Glutamatergic neuron (in vitro differentiated cells): ENCODE measurements around the gene RELA. TPM values are rescaled to one million over a fixed set of nuclear protein-coding genes. Genes with fewer than 3 reads are reported as not detected.

Source experiments
- DNase-seq: peaks from one replicate; pipeline ENCODE4 v3.0.0; 2022
- H3K27ac Mint-ChIP-seq: one replicate; pipeline ENCODE4 v1.8.0; 2020; ENCODE audit warnings: mild to moderate bottlenecking, mixed read lengths, inconsistent platforms; ENCODE audit not compliant: unreplicated experiment
- H3K27me3 Mint-ChIP-seq: one replicate; pipeline ENCODE4 v1.8.0; 2020; ENCODE audit warnings: mild to moderate bottlenecking, moderate library complexity, mixed read lengths, inconsistent platforms; ENCODE audit not compliant: unreplicated experiment
- H3K36me3 Mint-ChIP-seq: one replicate; pipeline ENCODE4 v1.8.0; 2020; ENCODE audit warnings: mild to moderate bottlenecking, mixed read lengths, inconsistent platforms; ENCODE audit not compliant: unreplicated experiment
- H3K4me1 Mint-ChIP-seq: one replicate; pipeline ENCODE4 v1.8.0; 2020; ENCODE audit warnings: mild to moderate bottlenecking, low read depth, mixed read lengths, inconsistent platforms; ENCODE audit not compliant: unreplicated experiment
- H3K4me3 Mint-ChIP-seq: one replicate; pipeline ENCODE4 v1.8.0; 2020; ENCODE audit warnings: mild to moderate bottlenecking, mixed read lengths, inconsistent platforms; ENCODE audit not compliant: unreplicated experiment
- H3K9me3 Mint-ChIP-seq: one replicate; pipeline ENCODE4 v1.8.0; 2020; ENCODE audit warnings: mild to moderate bottlenecking, moderate library complexity, mixed read lengths, inconsistent platforms; ENCODE audit not compliant: unreplicated experiment
- total RNA-seq: library from RNA; stranded (reverse); fragmentation: NEBNext Ultra II Directional; extraction: Animal tissue kit (Norgen Biotek cat#: 25700); gene quantifications from one replicate; pipeline ENCODE4 v1.2.1, GENCODE V29; 2021; ENCODE audit not compliant: unreplicated experiment
- TF ChIP-seq, protein P1 (sequence below): fragments of 200-600 bp; sonication (generic); IDR thresholded peaks from one replicate; pipeline ENCODE4 v1.5.0; 2021; ENCODE audit not compliant: partially characterized antibody, unreplicated experiment

Gene RELA
- total RNA-seq, 1 donor from 2014 or later: 61.2 TPM

DNA sequence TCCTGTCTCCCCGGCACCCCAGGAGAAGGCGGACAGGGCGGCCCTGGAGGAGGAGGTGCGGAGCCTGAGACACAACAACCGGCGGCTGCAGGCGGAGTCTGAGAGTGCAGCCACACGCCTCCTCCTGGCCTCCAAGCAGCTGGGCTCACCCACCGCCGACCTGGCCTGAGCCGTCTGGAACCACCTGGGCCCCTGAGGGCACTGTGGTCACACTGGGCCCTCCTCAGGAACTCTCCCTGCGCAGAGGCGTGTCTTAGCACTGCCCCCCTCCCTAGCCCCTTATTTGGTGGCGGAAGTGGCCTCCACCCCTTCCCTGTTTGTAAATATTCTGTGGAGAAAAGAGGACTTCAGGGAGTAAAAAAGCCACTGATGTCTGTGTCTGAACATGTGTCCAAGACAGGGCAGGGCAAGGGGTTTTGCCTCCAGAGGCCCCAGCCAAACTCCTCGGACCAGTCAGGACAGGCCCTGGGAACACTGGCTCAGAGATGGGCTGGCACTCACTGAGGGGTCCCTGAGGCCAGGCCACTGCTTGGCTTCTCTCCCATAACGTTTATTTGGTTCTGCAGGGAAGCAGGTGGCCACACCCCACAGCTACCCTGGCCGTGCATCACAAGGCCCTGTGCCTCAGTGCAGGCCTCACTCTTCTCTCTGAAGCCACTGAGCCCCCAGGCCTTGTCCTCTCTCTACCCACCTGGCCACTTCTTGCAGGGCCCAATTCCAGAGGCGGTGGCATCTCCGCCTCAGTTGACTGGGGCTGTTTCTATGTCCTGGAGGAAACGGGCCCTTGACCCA is 12.0 kb downstream of the RELA start:
- Mint-ChIP-seq H3K4me1 (peaks cover 12% of the 10 kb centered on the region), H3K9me3 (peaks cover 17% of the 10 kb centered on the region), H3K27me3 (peaks cover 17% of the 10 kb centered on the region), H3K36me3 (no peaks in the 10 kb centered on the region), H3K27ac (no peak overlapping the region), H3K4me3 (no peak overlapping the region)
- TF ChIP-seq, protein P1, sequence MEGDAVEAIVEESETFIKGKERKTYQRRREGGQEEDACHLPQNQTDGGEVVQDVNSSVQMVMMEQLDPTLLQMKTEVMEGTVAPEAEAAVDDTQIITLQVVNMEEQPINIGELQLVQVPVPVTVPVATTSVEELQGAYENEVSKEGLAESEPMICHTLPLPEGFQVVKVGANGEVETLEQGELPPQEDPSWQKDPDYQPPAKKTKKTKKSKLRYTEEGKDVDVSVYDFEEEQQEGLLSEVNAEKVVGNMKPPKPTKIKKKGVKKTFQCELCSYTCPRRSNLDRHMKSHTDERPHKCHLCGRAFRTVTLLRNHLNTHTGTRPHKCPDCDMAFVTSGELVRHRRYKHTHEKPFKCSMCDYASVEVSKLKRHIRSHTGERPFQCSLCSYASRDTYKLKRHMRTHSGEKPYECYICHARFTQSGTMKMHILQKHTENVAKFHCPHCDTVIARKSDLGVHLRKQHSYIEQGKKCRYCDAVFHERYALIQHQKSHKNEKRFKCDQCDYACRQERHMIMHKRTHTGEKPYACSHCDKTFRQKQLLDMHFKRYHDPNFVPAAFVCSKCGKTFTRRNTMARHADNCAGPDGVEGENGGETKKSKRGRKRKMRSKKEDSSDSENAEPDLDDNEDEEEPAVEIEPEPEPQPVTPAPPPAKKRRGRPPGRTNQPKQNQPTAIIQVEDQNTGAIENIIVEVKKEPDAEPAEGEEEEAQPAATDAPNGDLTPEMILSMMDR: no peak
- DNase-seq: peak; percentile 61

DNA sequence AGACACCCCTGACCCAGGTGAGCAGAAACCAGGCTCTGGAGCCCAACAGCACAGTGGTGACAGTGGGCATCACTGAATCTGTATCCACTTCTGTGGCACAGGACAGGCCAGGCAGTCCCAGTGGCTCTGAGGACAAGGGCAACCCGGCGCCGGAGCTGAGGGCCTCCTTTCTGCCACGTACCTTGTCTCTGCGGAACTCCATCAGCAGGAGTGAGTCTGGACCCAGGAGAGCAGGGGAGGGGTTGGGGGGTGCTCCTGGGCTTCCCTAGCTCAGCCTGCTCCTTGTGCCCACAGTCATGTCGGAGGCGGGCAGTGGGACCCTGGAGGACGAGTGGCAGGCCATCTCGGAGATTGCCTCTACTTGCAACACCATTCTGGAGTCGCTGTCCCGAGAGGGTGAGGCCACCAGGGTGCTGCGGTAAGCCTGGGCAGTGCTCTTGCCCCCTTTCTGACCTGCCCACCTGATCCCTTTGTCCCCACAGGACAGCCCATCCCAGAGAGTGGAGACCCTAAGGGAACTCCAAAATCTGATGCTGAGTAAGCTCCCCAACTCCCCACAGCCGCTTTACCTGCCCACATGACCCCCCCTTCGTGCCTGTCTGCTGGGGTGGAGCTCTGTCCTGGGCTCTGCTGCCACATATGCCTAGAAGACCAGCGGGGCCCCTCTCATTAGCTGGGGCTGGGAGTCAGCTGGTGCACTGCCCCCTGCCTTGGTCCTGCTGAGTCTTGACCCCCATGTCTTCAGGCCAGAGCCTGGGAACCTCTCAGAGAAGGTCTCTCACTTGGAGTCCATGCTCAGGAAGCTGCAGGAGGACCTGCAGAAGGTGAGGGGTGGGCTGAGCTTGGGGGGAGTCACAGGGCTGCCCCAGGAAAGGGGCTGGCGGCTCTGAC is 12.8 kb downstream of the RELA start:
- no peak overlapping the region for H3K4me3 Mint-ChIP-seq
- H3K9me3 Mint-ChIP-seq: peaks cover 17% of the 10 kb centered on the region
- TF ChIP-seq, protein P1: no peak
- DNase-seq: peak; percentile 17
- H3K27ac Mint-ChIP-seq: no peak overlapping the region
- H3K36me3 Mint-ChIP-seq: no peaks in the 10 kb centered on the region
- peaks cover 17% of the 10 kb centered on the region for H3K27me3 Mint-ChIP-seq
- peaks cover 12% of the 10 kb centered on the region for H3K4me1 Mint-ChIP-seq

DNA sequence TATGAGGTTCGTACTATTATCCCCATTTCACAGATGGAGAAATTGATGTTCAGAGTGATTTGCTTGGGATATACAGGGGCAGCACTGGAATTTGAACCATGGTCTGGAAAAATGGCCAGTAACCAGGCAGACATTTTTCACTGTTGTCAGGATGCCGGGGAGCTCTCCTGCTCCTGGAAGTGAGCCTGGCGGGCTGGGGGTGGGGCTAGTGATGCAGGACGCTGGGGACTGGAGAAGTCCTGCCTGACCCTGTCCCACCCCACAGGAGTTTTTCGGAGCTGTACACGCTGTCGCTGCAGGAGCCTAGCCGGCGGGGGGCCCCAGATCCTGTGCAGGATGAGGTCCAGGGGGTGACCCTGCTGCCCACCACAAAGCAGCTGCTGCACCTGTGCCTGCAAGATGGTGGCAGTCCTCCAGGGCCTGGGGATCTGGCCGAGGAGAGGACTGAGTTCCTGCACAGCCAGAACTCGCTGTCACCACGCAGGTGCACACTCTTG is 13.7 kb downstream of the RELA start:
- Mint-ChIP-seq H3K27ac (no peak overlapping the region), H3K36me3 (no peaks in the 10 kb centered on the region), H3K9me3 (peaks cover 17% of the 10 kb centered on the region), H3K4me1 (peaks cover 12% of the 10 kb centered on the region), H3K27me3 (peaks cover 17% of the 10 kb centered on the region), H3K4me3 (no peak overlapping the region)
- DNase-seq: peak; percentile 18
- TF ChIP-seq, protein P1: no peak

DNA sequence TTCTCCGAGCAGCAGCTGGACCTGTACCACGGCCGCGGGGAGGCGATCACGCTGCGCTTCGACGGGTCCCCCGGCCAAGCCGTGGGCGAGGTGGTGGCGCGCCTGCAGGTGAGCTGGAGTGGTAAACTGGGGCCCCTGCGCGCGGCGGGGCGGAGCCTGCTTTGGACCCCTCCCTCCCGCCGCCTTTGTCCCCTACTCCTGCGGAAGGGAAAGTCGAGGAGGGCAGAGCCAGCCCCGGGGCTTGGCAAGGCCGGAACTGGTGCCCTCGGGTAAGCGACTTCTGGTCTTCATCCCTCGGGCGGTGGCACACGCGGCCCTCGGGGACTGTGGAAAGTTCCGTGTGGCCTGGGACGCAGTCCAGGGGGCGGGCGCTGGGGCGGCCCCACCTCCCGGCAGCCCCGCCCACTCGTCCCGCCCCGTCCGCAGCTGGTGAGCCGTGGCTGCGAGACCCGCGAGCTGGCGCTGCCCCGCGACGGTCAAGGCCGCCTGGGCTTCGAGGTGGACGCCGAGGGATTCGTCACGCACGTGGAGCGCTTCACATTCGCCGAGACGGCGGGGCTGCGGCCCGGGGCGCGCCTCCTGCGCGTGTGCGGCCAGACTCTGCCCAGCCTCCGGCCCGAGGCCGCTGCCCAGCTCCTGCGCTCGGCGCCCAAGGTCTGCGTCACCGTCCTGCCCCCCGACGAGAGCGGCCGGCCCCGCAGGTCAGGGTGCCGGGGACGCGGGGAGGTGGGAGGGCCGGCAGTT is 15.6 kb downstream of the RELA start:
- no peaks in the 10 kb centered on the region for H3K36me3 Mint-ChIP-seq
- no peak overlapping the region for H3K4me3 Mint-ChIP-seq
- no peak overlapping the region for H3K27ac Mint-ChIP-seq
- TF ChIP-seq, protein P1: no peak
- peak; percentile 57 for DNase-seq
- peaks cover 6% of the 10 kb centered on the region for H3K4me1 Mint-ChIP-seq
- peaks cover 15% of the 10 kb centered on the region for H3K27me3 Mint-ChIP-seq
- peaks cover 14% of the 10 kb centered on the region for H3K9me3 Mint-ChIP-seq
